PFSK-1 (cell line): ENCODE measurements around the gene XPO1.

ENCODE experiments used
- FOXP2 ChIP-seq: optimal IDR thresholded peaks from 2 replicates; pipeline ENCODE3; 2011; ENCODE audit warnings: borderline replicate concordance, control low read depth, inconsistent platforms; ENCODE audit not compliant: insufficient read depth; ENCODE audit errors: extremely low read length, extremely low read depth
- POLR2AphosphoS5 ChIP-seq: IDR thresholded peaks from 2 replicates; pipeline ENCODE4 v1.6.1; 2012; ENCODE audit warnings: low read depth, mild to moderate bottlenecking, control low read depth, low read length, moderate library complexity
- REST ChIP-seq, 2 experiments: IDR thresholded peaks; 2 replicates each; pipeline versions ENCODE4 v1.6.1 to v1.8.0; 2011 to 2012; ENCODE audit warnings: low read depth in 2 of 2, low read length in 2 of 2, control low read depth in 1 of 2, inconsistent platforms in 1 of 2, mild to moderate bottlenecking in 1 of 2, moderate library complexity in 1 of 2; ENCODE audit not compliant: insufficient read depth in 1 of 2
- SIN3A ChIP-seq: IDR thresholded peaks from 2 replicates; pipeline ENCODE4 v1.6.1; 2012; ENCODE audit warnings: mild to moderate bottlenecking, low read length, moderate library complexity, borderline replicate concordance; ENCODE audit not compliant: insufficient read depth
- TAF1 ChIP-seq: IDR thresholded peaks from 2 replicates; pipeline ENCODE4 v1.6.1; 2012; ENCODE audit warnings: low read length, control low read depth, borderline replicate concordance; ENCODE audit not compliant: insufficient read depth

The XPO1 gene

GRCh38 chr2:61452392-61452791 is 85.8 kb downstream of the XPO1 start:
- no peak for TF ChIP-seq TAF1

- no peak for TF ChIP-seq SIN3A
- no peak for TF ChIP-seq REST (IDR thresholded peaks at IDR 0.05; ENCODE audit: insufficient read depth in 1 of 2, low read depth in 2 of 2, low read length in 2 of 2)
- no peak for TF ChIP-seq TAF1
- TF ChIP-seq POLR2AphosphoS5 = no peak
- TF ChIP-seq FOXP2 = no peak
Measured at GRCh38 chr2:61451178-61451577, 87.0 kb downstream of the XPO1 start.

- TF ChIP-seq REST (IDR thresholded peaks at IDR 0.05; ENCODE audit: insufficient read depth in 1 of 2, low read depth in 2 of 2, low read length in 2 of 2) = no peak
- no peak for TF ChIP-seq POLR2AphosphoS5
- no peak for TF ChIP-seq FOXP2
- TF ChIP-seq SIN3A = no peak
- TF ChIP-seq TAF1 = no peak
Measured at GRCh38 chr2:61450144-61450543, 88.0 kb downstream of the XPO1 start.

- no peak for TF ChIP-seq FOXP2
- TF ChIP-seq TAF1 = no peak
- TF ChIP-seq POLR2AphosphoS5 = no peak
- no peak for TF ChIP-seq REST (IDR thresholded peaks at IDR 0.05; ENCODE audit: insufficient read depth in 1 of 2, low read depth in 2 of 2, low read length in 2 of 2)
- no peak for TF ChIP-seq SIN3A
Measured at GRCh38 chr2:61448229-61448628, 89.9 kb downstream of the XPO1 start.

- TF ChIP-seq POLR2AphosphoS5 (no peak), FOXP2 (no peak), TAF1 (no peak), SIN3A (no peak), REST (IDR thresholded peaks at IDR 0.05; ENCODE audit: insufficient read depth in 1 of 2, low read depth in 2 of 2, low read length in 2 of 2) (no peak)
Measured at GRCh38 chr2:61443342-61444041, 94.7 kb downstream of the XPO1 start.
